Activated CD4-positive, CD25-positive, alpha-beta regulatory T cell treated with anti-CD3 and anti-CD28 coated beads, Interleukin-2, amount 50 U/mL, for 16 hours (primary cell): ENCODE results near the gene TFB2M.
"Not testable (repeated sequence)": the region's sequence is repeated elsewhere in the genome, so short reads cannot be mapped to it uniquely, and the experiment has no call there.

Experiments
- DNase-seq: peaks from one replicate; pipeline ENCODE4 v3.0.0-alpha.2; 2020; ENCODE audit warnings: low read depth, low spot score

The TFB2M gene

DNA sequence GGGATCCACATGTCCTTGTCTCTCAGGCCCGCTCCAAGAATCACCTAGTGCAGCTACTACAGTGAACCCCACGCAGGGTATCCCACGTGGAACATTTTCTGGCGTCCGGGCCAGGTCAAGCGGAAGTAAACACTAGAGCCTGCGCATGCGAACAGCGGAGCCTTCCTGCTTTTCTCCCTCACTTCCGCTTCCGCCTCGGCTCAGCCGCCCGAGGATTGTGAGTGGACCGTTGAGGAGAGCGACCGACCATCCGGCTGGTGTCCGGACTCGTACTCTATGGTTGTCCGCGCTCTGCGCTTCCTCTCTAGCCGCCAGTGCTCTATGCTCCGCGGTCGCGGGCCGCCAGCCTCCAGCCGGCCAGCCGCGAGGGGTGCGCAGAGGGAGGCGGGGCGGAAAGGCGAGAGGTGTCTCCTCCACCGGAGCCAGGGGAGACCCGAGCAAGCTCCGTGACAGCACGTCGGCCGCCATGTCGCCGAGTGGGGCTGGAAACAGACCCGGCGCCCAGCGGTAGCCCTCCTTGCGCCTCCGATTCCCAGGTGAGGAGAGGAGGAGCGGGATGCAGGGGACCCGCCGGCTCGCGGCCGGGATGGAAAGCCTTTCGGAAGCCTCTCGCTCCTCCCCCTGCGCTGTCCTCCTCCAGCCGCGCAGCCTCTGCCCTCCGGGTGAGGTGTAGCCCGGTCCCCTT lies at the start of gene TFB2M, which contains the start of gene CNST:
TFB2M (minus strand) TSS at position 134 of the 685 bp plus-strand sequence; CDS start at position 11, 123 bp downstream.
CNST (plus strand) TSS at position 329 of the 685 bp plus-strand sequence. CDS start 25,107 bp downstream, outside the sequence.
- DNase-seq, result peak; percentile 87

GRCh38 chr1:246613096-246613758 lies 47.2 kb upstream of the TFB2M start:
- DNase-seq, result no peak

DNA sequence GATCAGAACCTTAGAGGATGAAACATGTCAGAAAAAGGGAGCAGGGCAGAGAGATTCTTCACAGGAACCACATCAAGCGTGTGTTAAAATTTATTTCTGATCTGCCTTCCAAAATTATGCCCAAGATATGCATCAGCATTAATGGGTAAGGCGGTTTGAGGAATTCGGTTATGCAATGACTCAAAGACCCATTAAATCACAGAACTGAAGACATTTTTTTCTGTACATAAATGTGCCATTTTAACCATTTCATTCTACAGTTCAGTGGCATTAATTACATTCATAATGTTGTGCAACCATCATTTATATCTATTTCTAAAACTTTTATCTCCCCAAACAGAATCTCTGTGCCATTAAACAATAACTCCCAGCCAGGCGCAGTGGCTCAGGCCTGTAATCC lies 43.6 kb upstream of the TFB2M start:
- no peak for DNase-seq

DNA sequence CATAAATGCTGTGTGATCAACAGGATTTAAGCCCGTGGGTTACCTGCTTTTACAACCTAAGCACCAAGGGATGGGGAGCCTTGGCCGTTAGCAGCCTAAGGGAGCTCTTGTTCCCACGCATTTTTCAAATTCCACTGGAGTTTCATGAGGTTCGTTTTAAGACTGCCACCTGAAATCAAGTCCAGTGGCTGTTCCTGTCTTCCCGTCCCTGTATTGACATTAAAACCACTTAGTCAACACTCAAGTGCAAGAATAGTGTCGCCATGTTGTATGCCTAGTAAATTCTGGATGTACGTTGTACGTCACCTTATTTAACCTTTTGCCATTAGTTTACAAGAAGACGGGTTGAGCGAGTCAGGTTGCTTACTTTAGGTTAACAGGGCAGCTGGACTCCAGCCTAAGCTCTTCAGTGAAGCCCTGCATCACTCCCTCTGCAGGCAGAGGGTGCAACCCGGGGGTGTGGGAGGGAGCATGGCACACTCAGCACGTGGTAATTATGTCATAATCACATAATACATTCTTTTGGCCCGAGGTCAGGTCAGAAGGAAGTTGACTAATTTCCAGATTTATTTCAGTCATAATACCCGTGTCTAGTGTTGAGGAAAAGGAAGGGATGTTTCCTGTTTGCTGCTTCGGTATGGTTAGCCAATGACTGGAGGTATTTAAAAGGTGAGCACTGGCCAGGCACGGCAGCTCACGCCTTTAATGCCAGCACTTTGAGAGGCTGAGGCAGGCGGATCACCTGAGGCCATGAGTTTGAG lies 42.7 kb upstream of the TFB2M start:
- DNase-seq, result no peak

- no peak for DNase-seq
Observed at GRCh38 chr1:246607462-246607861, 41.4 kb upstream of the TFB2M start.

- not testable (repeated sequence) for DNase-seq
Observed at GRCh38 chr1:246605231-246605630, 39.2 kb upstream of the TFB2M start.

- no peak for DNase-seq
Observed at GRCh38 chr1:246602194-246602593, 36.1 kb upstream of the TFB2M start.

DNA sequence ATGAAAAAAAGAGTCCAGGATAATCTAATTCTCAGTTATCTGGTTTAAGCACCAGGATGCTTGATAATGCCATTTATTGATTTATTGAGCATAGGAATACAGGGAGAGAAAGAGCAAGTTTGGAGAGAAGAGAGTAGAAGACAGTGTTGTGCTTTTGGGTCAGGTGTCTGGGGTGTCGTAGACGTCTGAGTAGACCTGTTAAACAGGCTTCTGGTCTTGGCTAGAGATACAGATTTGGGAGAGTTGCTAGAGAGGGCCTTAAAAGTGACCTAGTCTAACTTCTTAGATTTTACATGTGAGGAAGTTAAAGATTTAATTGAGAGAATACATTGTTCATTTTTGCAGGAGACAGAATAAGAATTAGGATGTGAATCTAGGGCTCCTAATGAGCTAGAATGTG lies 34.5 kb upstream of the TFB2M start:
- no peak for DNase-seq

DNA sequence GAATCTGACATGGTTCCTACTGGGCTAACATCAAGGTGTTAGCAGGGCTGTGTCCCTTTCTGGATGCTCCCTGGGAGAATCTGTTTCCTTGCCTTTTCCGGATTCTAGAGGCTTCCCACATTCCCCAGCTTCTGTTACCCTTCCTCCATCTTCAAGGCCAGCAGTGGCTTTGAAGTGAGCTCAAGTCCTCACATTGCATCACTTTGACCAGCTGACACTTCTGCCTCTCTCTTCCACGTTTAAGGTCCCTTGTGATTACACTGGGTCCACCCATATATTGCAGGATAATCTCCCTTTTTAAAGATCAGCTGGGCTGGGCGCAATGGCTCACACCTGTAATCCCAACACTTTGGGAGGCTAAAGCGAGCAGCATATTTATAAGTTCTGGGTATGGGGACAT lies 33.3 kb upstream of the TFB2M start:
- no peak for DNase-seq

GRCh38 chr1:246597971-246598370 lies 31.9 kb upstream of the TFB2M start:
- no peak for DNase-seq

GRCh38 chr1:246597340-246597739 lies 31.3 kb upstream of the TFB2M start:
- DNase-seq, result no peak

DNA sequence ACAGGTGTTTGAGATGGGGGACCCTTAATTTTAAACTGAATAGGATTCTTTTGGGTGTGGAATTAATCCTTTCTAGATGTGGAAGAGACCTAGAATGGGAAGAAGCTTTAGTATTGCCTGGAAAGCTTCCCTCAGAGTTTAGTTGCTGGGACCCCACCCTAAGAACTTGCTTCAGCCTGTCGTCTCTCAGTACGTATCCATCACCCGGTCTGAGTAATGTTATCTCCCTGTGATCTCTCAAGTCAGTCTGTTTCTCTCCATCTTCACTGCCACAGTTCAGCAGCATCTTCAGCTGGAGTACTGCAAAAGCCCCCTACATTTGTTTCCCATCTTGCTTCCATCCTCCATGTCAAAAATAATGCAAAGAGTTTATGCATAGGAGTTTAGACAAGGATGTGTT lies 29.1 kb upstream of the TFB2M start:
- no peak for DNase-seq

GRCh38 chr1:246592695-246593094 lies 26.6 kb upstream of the TFB2M start:
- no peak for DNase-seq

DNA sequence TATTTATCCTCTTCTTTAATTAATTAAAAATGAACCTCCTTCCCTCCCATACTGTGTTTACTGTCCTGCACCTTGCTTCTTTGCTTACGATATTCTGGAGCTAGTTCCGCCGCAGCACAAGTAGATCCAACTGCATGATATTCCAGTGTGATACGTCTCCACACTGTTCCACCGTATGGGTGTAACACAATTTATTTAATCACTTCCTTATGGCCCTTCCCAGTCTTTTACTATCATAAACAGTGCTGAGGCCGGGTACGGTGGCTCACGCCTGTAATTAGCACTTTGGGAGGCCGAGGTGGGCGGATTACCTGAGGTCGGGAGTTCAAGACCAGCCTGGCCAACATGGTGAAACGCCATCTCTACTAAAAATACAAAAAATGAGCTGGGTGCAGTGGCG lies 25.9 kb upstream of the TFB2M start:
- DNase-seq, result no peak

DNA sequence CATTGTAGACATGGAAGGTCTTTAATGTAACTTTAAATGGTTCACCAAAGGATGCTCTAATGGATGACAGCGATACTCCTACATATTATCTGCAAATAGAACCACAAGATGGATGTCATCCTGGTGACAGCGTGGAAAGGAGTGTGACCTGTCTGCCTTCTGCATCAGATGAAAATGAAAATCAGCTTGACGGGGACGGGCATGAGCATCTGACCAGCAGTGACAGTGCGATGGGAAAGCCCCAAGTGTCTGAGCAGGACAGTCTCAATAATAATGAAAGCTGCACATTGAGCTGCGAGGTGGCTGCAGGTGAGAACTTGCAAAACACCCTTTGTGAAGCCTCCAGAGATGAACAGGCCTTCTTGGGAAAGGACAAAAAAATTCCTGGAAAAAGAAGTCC lies 25.4 kb upstream of the TFB2M start:
- DNase-seq, result no peak

GRCh38 chr1:246591047-246591446 lies 25.0 kb upstream of the TFB2M start:
- no peak for DNase-seq

- not testable (repeated sequence) for DNase-seq
Observed at GRCh38 chr1:246589919-246590318, 23.9 kb upstream of the TFB2M start.

GRCh38 chr1:246588159-246588721 lies 22.2 kb upstream of the TFB2M start:
- no peak for DNase-seq

DNA sequence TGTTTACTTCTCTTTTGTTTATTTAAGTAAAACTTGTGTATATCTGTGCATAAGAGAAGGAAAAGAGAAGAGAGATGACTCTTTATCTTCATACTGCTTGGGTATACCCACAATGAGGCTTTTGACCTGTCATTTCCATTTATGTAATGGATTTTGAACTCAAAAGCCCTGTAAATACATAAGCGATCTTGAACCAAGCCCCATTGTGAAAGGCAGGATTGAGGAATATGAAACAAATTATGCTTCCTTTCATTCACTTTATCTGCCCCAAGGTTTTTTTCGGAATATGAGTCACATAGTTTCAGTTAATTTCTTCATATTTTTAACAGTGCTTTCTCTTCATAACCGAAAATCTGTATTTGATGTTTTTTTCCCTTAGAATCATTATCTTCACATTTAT lies 21.5 kb upstream of the TFB2M start:
- DNase-seq, result no peak

GRCh38 chr1:246587032-246587431 lies 21.0 kb upstream of the TFB2M start:
- DNase-seq, result no peak

- no peak for DNase-seq
Observed at GRCh38 chr1:246583448-246584185, 17.6 kb upstream of the TFB2M start.

- DNase-seq, result no peak
Observed at GRCh38 chr1:246583056-246583440, 17.0 kb upstream of the TFB2M start.
